T-helper 1 cell treated with Interleukin-12 subunit alpha and Interleukin-12 subunit beta and Interleukin-4 antibody, amounts not matched to agents 30 μg/mL and 1 μg/mL, for 36 hours (primary cell): ENCODE measurements around the gene CYFIP2.

Experiments used
- H3K27ac Mint-ChIP-seq: one replicate; pipeline ENCODE4 v1.8.0; 2021; ENCODE audit warnings: mild to moderate bottlenecking, mixed read lengths
- H3K27me3 Mint-ChIP-seq: one replicate; pipeline ENCODE4 v1.8.0; 2021; ENCODE audit warnings: low read depth, mixed read lengths
- H3K36me3 Mint-ChIP-seq: one replicate; pipeline ENCODE4 v1.8.0; 2021; ENCODE audit warnings: low read depth, mixed read lengths
- H3K4me1 Mint-ChIP-seq: one replicate; pipeline ENCODE4 v1.8.0; 2021; ENCODE audit warnings: low read depth, mixed read lengths
- H3K4me3 Mint-ChIP-seq: one replicate; pipeline ENCODE4 v1.8.0; 2021; ENCODE audit warnings: mild to moderate bottlenecking, moderate library complexity, mixed read lengths
- H3K9me3 Mint-ChIP-seq: one replicate; pipeline ENCODE4 v1.8.0; 2021; ENCODE audit warnings: mixed read lengths

The CYFIP2 gene

GRCh38 chr5:157269761-157270272 lies 3.9 kb downstream of the CYFIP2 start:
- H3K4me3 Mint-ChIP-seq = peak overlapping the region; percentile 65

GRCh38 chr5:157270771-157271170 lies 4.8 kb downstream of the CYFIP2 start:
- H3K9me3 Mint-ChIP-seq = no peaks in the 10 kb centered on the region
- H3K36me3 Mint-ChIP-seq = peaks cover 41% of the 10 kb centered on the region
- H3K4me1 Mint-ChIP-seq = peaks cover 73% of the 10 kb centered on the region
- H3K27ac Mint-ChIP-seq = peak overlapping the region; percentile 94
- peak overlapping the region; percentile 80 for H3K4me3 Mint-ChIP-seq
- no peaks in the 10 kb centered on the region for H3K27me3 Mint-ChIP-seq

More at GRCh38 chr5:157269761-157270272, 3.9 kb downstream of the CYFIP2 start:
- Mint-ChIP-seq H3K27ac (peak overlapping the region; percentile 94), H3K9me3 (no peaks in the 10 kb centered on the region), H3K36me3 (peaks cover 40% of the 10 kb centered on the region), H3K4me1 (peaks cover 76% of the 10 kb centered on the region), H3K27me3 (no peaks in the 10 kb centered on the region)

GRCh38 chr5:157271740-157272271 lies 5.9 kb downstream of the CYFIP2 start:
- Mint-ChIP-seq H3K4me1 (peaks cover 80% of the 10 kb centered on the region), H3K27me3 (no peaks in the 10 kb centered on the region), H3K36me3 (peaks cover 41% of the 10 kb centered on the region), H3K27ac (peak overlapping the region; percentile 94), H3K9me3 (no peaks in the 10 kb centered on the region), H3K4me3 (peak overlapping the region; percentile 80)

GRCh38 chr5:157273131-157273556 lies 7.2 kb downstream of the CYFIP2 start:
- peak overlapping the region; percentile 72 for H3K4me3 Mint-ChIP-seq
- H3K27ac Mint-ChIP-seq = peak overlapping the region; percentile 89
- no peaks in the 10 kb centered on the region for H3K27me3 Mint-ChIP-seq
- no peaks in the 10 kb centered on the region for H3K9me3 Mint-ChIP-seq
- peaks cover 78% of the 10 kb centered on the region for H3K4me1 Mint-ChIP-seq
- H3K36me3 Mint-ChIP-seq = peaks cover 35% of the 10 kb centered on the region

- H3K36me3 Mint-ChIP-seq = peaks cover 25% of the 10 kb centered on the region
- H3K4me1 Mint-ChIP-seq = peaks cover 70% of the 10 kb centered on the region
- H3K9me3 Mint-ChIP-seq = no peaks in the 10 kb centered on the region
- H3K27me3 Mint-ChIP-seq = no peaks in the 10 kb centered on the region
- H3K4me3 Mint-ChIP-seq = no peak overlapping the region
- H3K27ac Mint-ChIP-seq = no peak overlapping the region
These were observed 9.5 kb downstream of the CYFIP2 start for GRCh38 chr5:157275403-157275802.

GRCh38 chr5:157278319-157279037 lies 12.6 kb downstream of the CYFIP2 start:
- Mint-ChIP-seq H3K27me3 (no peaks in the 10 kb centered on the region), H3K4me1 (peaks cover 70% of the 10 kb centered on the region), H3K9me3 (peaks cover 7% of the 10 kb centered on the region), H3K36me3 (peaks cover 28% of the 10 kb centered on the region), H3K4me3 (no peak overlapping the region), H3K27ac (peak overlapping the region; percentile 18)

- peak overlapping the region; percentile 32 for H3K27ac Mint-ChIP-seq
- no peak overlapping the region for H3K4me3 Mint-ChIP-seq
- no peaks in the 10 kb centered on the region for H3K27me3 Mint-ChIP-seq
- H3K9me3 Mint-ChIP-seq = peaks cover 7% of the 10 kb centered on the region
- peaks cover 28% of the 10 kb centered on the region for H3K36me3 Mint-ChIP-seq
- peaks cover 69% of the 10 kb centered on the region for H3K4me1 Mint-ChIP-seq
These were observed 13.8 kb downstream of the CYFIP2 start for GRCh38 chr5:157279605-157280239.

GRCh38 chr5:157280927-157281326 lies 15.0 kb downstream of the CYFIP2 start:
- peaks cover 7% of the 10 kb centered on the region for H3K9me3 Mint-ChIP-seq
- H3K27ac Mint-ChIP-seq = no peak overlapping the region
- no peaks in the 10 kb centered on the region for H3K27me3 Mint-ChIP-seq
- H3K36me3 Mint-ChIP-seq = peaks cover 34% of the 10 kb centered on the region
- peaks cover 70% of the 10 kb centered on the region for H3K4me1 Mint-ChIP-seq
- H3K4me3 Mint-ChIP-seq = no peak overlapping the region

- Mint-ChIP-seq H3K27me3 (no peaks in the 10 kb centered on the region), H3K9me3 (peaks cover 7% of the 10 kb centered on the region), H3K27ac (peak overlapping the region; percentile 47), H3K36me3 (peaks cover 38% of the 10 kb centered on the region), H3K4me3 (no peak overlapping the region), H3K4me1 (peaks cover 65% of the 10 kb centered on the region)
These were observed 16.2 kb downstream of the CYFIP2 start for GRCh38 chr5:157282150-157282549.

- H3K27me3 Mint-ChIP-seq = no peaks in the 10 kb centered on the region
- peaks cover 41% of the 10 kb centered on the region for H3K36me3 Mint-ChIP-seq
- peaks cover 66% of the 10 kb centered on the region for H3K4me1 Mint-ChIP-seq
These were observed 17.5 kb downstream of the CYFIP2 start for GRCh38 chr5:157283434-157283833.

GRCh38 chr5:157284458-157285212 lies 18.7 kb downstream of the CYFIP2 start:
- no peaks in the 10 kb centered on the region for H3K27me3 Mint-ChIP-seq
- peaks cover 68% of the 10 kb centered on the region for H3K4me1 Mint-ChIP-seq
- H3K4me3 Mint-ChIP-seq = no peak overlapping the region
- H3K27ac Mint-ChIP-seq = peak overlapping the region; percentile 12
- peaks cover 48% of the 10 kb centered on the region for H3K36me3 Mint-ChIP-seq
- H3K9me3 Mint-ChIP-seq = peaks cover 7% of the 10 kb centered on the region

More at GRCh38 chr5:157283434-157283833, 17.5 kb downstream of the CYFIP2 start:
- H3K4me3 Mint-ChIP-seq = peak overlapping the region; percentile 10
- H3K27ac Mint-ChIP-seq = peak overlapping the region; percentile 47
- H3K9me3 Mint-ChIP-seq = peaks cover 7% of the 10 kb centered on the region

- Mint-ChIP-seq H3K27me3 (no peaks in the 10 kb centered on the region), H3K4me3 (no peak overlapping the region), H3K27ac (no peak overlapping the region), H3K36me3 (peaks cover 51% of the 10 kb centered on the region), H3K4me1 (peaks cover 70% of the 10 kb centered on the region), H3K9me3 (peaks cover 7% of the 10 kb centered on the region)
These were observed 19.6 kb downstream of the CYFIP2 start for GRCh38 chr5:157285310-157286035.

GRCh38 chr5:157286761-157287211 lies 20.9 kb downstream of the CYFIP2 start:
- Mint-ChIP-seq H3K4me3 (no peak overlapping the region), H3K9me3 (peaks cover 5% of the 10 kb centered on the region), H3K4me1 (peaks cover 71% of the 10 kb centered on the region), H3K27me3 (no peaks in the 10 kb centered on the region), H3K27ac (no peak overlapping the region), H3K36me3 (peaks cover 54% of the 10 kb centered on the region)
